Measurements from ENCODE around the gene PLCD3. TPM values are rescaled to one million over a fixed set of nuclear protein-coding genes. Genes with fewer than 3 reads are reported as not detected.

Gene PLCD3
- total RNA-seq, 1 donor: 1.9 TPM

- no peak overlapping the region for H3K4me3 ChIP-seq (ENCODE audit: low read length)
- H3K9me3 ChIP-seq (ENCODE audit: low read depth, low read length): no peaks in the 10 kb centered on the region
- peaks cover 4% of the 10 kb centered on the region for H3K4me1 ChIP-seq (ENCODE audit: insufficient read depth, low read length)
- H3K27me3 ChIP-seq (ENCODE audit: insufficient read depth, low read length): no peaks in the 10 kb centered on the region
Observed at GRCh38 chr17:45118691-45119090, 13.6 kb downstream of the PLCD3 start.

- Histone ChIP-seq H3K4me1 (ENCODE audit: insufficient read depth, low read length) (no peaks in the 10 kb centered on the region), H3K27me3 (ENCODE audit: insufficient read depth, low read length) (no peaks in the 10 kb centered on the region), H3K9me3 (ENCODE audit: low read depth, low read length) (no peaks in the 10 kb centered on the region), H3K4me3 (ENCODE audit: low read length) (no peak overlapping the region)
Observed at GRCh38 chr17:45117848-45118646, 14.3 kb downstream of the PLCD3 start.

GRCh38 chr17:45117334-45117733 lies 15.0 kb downstream of the PLCD3 start:
- no peaks in the 10 kb centered on the region for H3K9me3 ChIP-seq (ENCODE audit: low read depth, low read length)
- H3K4me3 ChIP-seq (ENCODE audit: low read length): no peak overlapping the region
- no peaks in the 10 kb centered on the region for H3K27me3 ChIP-seq (ENCODE audit: insufficient read depth, low read length)
- no peaks in the 10 kb centered on the region for H3K4me1 ChIP-seq (ENCODE audit: insufficient read depth, low read length)

DNA sequence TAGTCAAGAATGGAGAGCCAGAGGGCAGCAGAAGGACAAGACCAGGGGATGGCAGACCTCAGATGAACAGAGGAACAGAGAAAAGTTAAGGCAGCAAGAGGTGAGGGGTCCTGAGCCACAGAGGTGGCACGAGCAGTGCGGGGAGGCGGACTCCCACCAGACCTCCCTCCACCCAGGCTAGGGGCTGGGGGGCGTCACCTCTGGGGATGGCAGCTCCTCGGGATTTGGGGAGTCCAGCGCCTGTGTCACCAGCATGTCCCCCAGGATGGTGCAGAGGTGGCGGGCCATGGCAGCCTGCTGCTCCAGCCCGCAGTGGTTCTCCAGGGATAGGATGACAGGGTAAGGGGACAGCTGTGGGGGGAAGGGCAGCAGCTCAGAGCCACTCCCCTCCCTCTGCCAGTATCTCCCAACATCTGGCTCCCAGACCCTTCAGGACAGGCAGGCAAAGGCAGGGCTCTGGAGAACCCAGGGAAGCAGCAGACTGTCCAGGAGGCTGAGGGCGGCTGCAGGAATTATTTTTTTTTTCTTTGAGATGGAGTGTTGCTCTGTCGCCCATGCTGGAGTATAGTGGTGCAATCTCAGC lies 15.8 kb downstream of the PLCD3 start:
- no peaks in the 10 kb centered on the region for H3K4me1 ChIP-seq (ENCODE audit: insufficient read depth, low read length)
- no peaks in the 10 kb centered on the region for H3K9me3 ChIP-seq (ENCODE audit: low read depth, low read length)
- H3K27me3 ChIP-seq (ENCODE audit: insufficient read depth, low read length): no peaks in the 10 kb centered on the region
- H3K4me3 ChIP-seq (ENCODE audit: low read length): no peak overlapping the region

- Histone ChIP-seq H3K4me1 (ENCODE audit: insufficient read depth, low read length) (no peaks in the 10 kb centered on the region), H3K9me3 (ENCODE audit: low read depth, low read length) (no peaks in the 10 kb centered on the region), H3K27me3 (ENCODE audit: insufficient read depth, low read length) (no peaks in the 10 kb centered on the region), H3K4me3 (ENCODE audit: low read length) (no peak overlapping the region)
Observed at GRCh38 chr17:45115871-45116270, 16.4 kb downstream of the PLCD3 start.

GRCh38 chr17:45115015-45115625 lies 17.2 kb downstream of the PLCD3 start:
- Histone ChIP-seq H3K9me3 (ENCODE audit: low read depth, low read length) (no peaks in the 10 kb centered on the region), H3K27me3 (ENCODE audit: insufficient read depth, low read length) (no peaks in the 10 kb centered on the region), H3K4me3 (ENCODE audit: low read length) (no peak overlapping the region), H3K4me1 (ENCODE audit: insufficient read depth, low read length) (no peaks in the 10 kb centered on the region)

DNA sequence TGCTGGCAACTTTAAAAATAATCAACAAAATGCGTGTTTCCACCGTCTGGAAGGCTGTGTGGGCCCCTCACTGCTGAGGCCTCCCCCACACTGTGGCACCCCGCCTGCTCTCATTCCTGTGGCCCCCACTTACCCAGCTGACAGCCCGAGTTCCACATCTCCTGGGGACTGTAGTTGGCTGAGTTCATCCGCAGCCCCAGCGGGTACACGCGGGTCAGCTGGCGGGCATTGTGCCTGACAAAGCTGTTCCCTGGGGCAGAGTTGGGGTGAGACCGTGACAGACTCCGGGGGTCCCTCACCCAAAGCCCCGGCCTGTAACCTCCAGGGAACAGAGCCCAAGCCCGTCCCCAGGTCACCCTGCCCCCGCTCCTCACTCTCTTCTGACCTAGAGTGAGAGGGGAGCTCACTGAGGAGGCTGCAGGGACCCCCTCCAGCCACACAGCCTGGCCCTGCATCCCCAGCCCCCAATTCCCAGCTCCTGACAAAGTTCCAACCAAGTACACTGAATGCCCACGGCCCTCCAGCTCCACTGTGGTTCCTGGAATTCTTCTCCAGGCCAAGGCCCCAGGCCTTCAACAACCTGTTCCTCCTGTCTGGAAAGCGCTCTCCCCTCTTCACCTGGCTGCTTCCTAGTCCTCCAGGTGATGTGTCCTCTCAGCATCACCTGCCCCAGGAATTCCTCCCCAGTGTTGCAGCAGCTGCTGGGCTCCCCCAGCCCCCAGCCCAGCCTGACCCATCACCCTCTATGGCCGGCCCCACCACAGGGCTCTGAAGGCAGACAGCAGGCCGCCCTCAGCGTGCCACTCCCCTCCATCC lies 18.0 kb downstream of the PLCD3 start:
- H3K27me3 ChIP-seq (ENCODE audit: insufficient read depth, low read length): no peaks in the 10 kb centered on the region
- no peaks in the 10 kb centered on the region for H3K9me3 ChIP-seq (ENCODE audit: low read depth, low read length)
- no peak overlapping the region for H3K4me3 ChIP-seq (ENCODE audit: low read length)
- H3K4me1 ChIP-seq (ENCODE audit: insufficient read depth, low read length): no peaks in the 10 kb centered on the region

DNA sequence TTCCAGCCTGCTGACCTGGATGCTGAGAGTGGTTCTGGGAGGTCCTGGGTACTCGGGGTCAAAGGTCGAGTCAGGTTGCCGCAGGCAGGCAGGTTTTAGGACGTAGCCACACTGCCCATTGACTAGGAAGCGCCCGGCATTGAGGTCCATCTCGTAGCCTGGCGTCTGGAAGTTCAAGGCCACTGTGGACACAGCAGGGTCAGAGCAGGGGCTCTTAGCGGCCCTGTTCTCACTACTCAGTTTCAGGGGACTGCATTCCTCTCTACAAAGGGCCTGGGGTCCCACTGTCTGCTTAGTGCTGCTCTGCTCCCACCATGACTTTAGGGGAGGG lies 18.9 kb downstream of the PLCD3 start:
- H3K9me3 ChIP-seq (ENCODE audit: low read depth, low read length): no peaks in the 10 kb centered on the region
- no peaks in the 10 kb centered on the region for H3K4me1 ChIP-seq (ENCODE audit: insufficient read depth, low read length)
- H3K4me3 ChIP-seq (ENCODE audit: low read length): no peak overlapping the region
- H3K27me3 ChIP-seq (ENCODE audit: insufficient read depth, low read length): no peaks in the 10 kb centered on the region

- no peaks in the 10 kb centered on the region for H3K9me3 ChIP-seq (ENCODE audit: low read depth, low read length)
- H3K4me1 ChIP-seq (ENCODE audit: insufficient read depth, low read length): no peaks in the 10 kb centered on the region
- H3K27me3 ChIP-seq (ENCODE audit: insufficient read depth, low read length): no peaks in the 10 kb centered on the region
Observed at GRCh38 chr17:45112559-45113423, 19.5 kb downstream of the PLCD3 start.

GRCh38 chr17:45111850-45112249 lies 20.5 kb downstream of the PLCD3 start:
- Histone ChIP-seq H3K4me3 (ENCODE audit: low read length) (no peak overlapping the region), H3K4me1 (ENCODE audit: insufficient read depth, low read length) (no peaks in the 10 kb centered on the region), H3K9me3 (ENCODE audit: low read depth, low read length) (no peaks in the 10 kb centered on the region), H3K27me3 (ENCODE audit: insufficient read depth, low read length) (no peaks in the 10 kb centered on the region)

More at GRCh38 chr17:45112559-45113423, 19.5 kb downstream of the PLCD3 start:
- H3K4me3 ChIP-seq (ENCODE audit: low read length): no peak overlapping the region

DNA sequence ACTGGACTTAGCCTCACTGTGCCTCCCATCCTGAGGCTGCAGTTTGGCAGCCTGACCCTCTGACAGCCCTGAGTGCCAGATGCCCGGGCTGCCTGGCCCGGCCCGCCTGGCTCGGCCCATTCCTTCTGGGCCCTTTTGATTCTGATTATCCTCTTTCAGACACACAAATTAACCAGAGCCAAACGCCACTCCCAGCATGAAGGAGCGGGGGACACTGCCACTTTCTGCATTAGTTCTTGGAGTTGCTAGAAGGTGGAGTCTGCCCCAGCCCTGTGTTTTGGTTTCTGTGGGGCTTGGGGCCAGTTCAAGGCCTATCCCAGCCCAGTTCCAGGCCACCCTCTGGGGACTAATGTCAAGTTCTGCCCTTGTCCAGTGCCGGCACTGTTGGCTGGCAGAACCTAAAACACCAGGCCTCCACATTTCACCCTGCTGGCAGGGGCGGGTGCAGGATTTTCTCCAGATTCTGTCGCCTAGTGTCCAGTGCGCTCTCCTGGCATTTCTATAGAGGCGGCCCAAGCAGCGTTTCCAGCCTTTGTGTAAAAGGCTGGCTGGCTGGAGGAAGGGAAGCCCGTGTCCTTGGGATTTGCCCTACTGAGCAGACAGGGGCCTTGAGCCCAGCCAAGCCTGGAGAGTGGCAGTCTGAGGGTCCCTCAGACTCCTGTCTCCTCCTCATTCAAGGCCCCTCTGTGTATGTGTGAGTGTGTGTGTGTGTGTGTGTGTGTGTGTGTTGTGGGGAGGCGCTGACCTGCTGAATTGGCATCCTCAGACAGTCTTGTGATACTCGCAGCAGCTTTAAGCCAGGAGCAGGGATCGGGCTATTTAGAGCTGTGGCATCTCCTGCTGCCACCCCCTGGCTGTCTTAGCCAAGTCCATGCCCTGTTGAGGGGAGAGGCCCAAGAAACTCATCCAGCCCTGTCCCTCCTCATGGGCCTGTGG lies 21.4 kb downstream of the PLCD3 start:
- Histone ChIP-seq H3K4me1 (ENCODE audit: insufficient read depth, low read length) (no peaks in the 10 kb centered on the region), H3K27me3 (ENCODE audit: insufficient read depth, low read length) (no peaks in the 10 kb centered on the region), H3K9me3 (ENCODE audit: low read depth, low read length) (no peaks in the 10 kb centered on the region), H3K4me3 (ENCODE audit: low read length) (no peak overlapping the region)

- Histone ChIP-seq H3K4me1 (ENCODE audit: insufficient read depth, low read length) (no peaks in the 10 kb centered on the region), H3K27me3 (ENCODE audit: insufficient read depth, low read length) (no peaks in the 10 kb centered on the region), H3K4me3 (ENCODE audit: low read length) (no peak overlapping the region), H3K9me3 (ENCODE audit: low read depth, low read length) (no peaks in the 10 kb centered on the region)
Observed at GRCh38 chr17:45108595-45109521, 23.5 kb downstream of the PLCD3 start.

DNA sequence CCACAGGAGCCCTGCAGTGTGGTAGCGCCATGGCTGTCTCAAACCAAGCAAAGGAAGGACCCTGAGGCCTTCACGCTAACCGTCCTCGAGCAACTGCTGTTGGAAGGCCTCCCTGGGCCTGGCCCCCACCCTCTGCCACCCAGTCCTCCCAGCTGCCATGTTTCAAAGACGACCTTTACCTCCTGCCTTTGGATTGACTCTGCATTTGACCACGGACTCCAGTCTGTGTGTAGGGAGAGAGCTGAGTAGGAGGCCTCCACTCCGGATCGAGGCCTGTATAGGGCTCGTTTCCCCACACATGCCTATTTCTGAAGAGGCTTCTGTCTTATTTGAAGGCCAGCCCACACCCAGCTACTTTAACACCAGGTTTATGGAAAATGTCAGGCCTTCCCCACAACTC lies 24.3 kb downstream of the PLCD3 start:
- H3K4me3 ChIP-seq (ENCODE audit: low read length): no peak overlapping the region
- H3K9me3 ChIP-seq (ENCODE audit: low read depth, low read length): no peaks in the 10 kb centered on the region
- H3K27me3 ChIP-seq (ENCODE audit: insufficient read depth, low read length): no peaks in the 10 kb centered on the region
- H3K4me1 ChIP-seq (ENCODE audit: insufficient read depth, low read length): no peaks in the 10 kb centered on the region

All from mononuclear cell (primary cell).